Ovary (tissue), 9 donors: Measurements from ENCODE around the gene LAX1. TPM values are rescaled to one million over a fixed set of nuclear protein-coding genes. Genes with fewer than 3 reads are reported as not detected.

Source experiments
- DNase-seq, 5 donors: peaks; one replicate each; pipeline ENCODE4 v3.0.0-alpha.2; 2019 to 2020
- H3K27ac ChIP-seq, 2 donors: fragments of 200-600 bp; one replicate each; pipeline versions ENCODE4 v1.5.1 to v1.8.0; 2019 to 2022
- H3K27me3 ChIP-seq: fragments of 200-600 bp; one replicate; pipeline ENCODE4 v1.8.0; 2022
- H3K36me3 ChIP-seq: fragments of 200-600 bp; sonication (generic); one replicate; pipeline ENCODE4 v1.5.1; 2019
- H3K4me1 ChIP-seq: one replicate; pipeline ENCODE4 v1.8.1; 2013; ENCODE audit warnings: mild to moderate bottlenecking, moderate library complexity; ENCODE audit not compliant: insufficient read depth
- H3K4me3 ChIP-seq: fragments of 200-600 bp; sonication (generic); one replicate; pipeline ENCODE4 v1.5.1; 2017
- H3K9me3 ChIP-seq, 2 donors: fragments of 200-600 bp in 1 of 2; sonication (generic) in 1 of 2; one replicate each; pipeline versions ENCODE4 v1.5.1 to v1.8.1; 2013 to 2019; ENCODE audit warnings: mild to moderate bottlenecking in 1 of 2, moderate library complexity in 1 of 2
- CTCF ChIP-seq, 3 donors: fragments of 450-650 bp in 2 of 3; fragments of 200-600 bp in 1 of 3; IDR thresholded peaks; one replicate each; pipeline versions ENCODE4 v1.5.1 to v1.8.0; 2016 to 2022; ENCODE audit warnings: antibody characterized with exemption in 3 of 3, mild to moderate bottlenecking in 1 of 3
- EP300 ChIP-seq: sonication (generic); formaldehyde crosslinking; IDR thresholded peaks from one replicate; pipeline ENCODE4 v1.6.1; 2017; ENCODE audit warnings: antibody characterized with exemption
- POLR2A ChIP-seq: fragments of 450-650 bp; IDR thresholded peaks from one replicate; pipeline ENCODE4 v1.6.1; 2017; ENCODE audit warnings: antibody characterized with exemption, mild to moderate bottlenecking, moderate library complexity
- WGBS, 3 donors: extraction: QIAGEN DNeasy Blood & Tissue Kit in 1 of 3; methylation state at CpG; one replicate each; pipeline versions ENCODE4 v1.1.5 to v1.1.7; 2013 to 2017; 5-methylcytosine and 5-hydroxymethylcytosine counted together
- intact Hi-C, 4 donors: fragments of 100-400 bp; cut with DNase I; formaldehyde crosslinking; loops; one replicate each; pipeline versions ENCODE4 v1.11.0 to v1.15.1; 2022 to 2023
- polyA plus RNA-seq, 2 donors: library from polyadenylated mRNA; stranded (reverse); fragments of 200-250 nt in 1 of 2; fragments of 350-450 nt in 1 of 2; fragmentation: Illumina TruSeq in 1 of 2; extraction: RNeasy Lipid Tissue Mini Kit (QIAGEN cat#74804) in 1 of 2; gene quantifications; one replicate each; pipeline ENCODE4 v1.2.3, GENCODE V29; 2013 to 2014
- total RNA-seq, 7 donors: library from RNA; depleted of rRNA in 2 of 7; stranded (reverse); fragments of >200 nt in 2 of 7; fragmentation: NEBNext Ultra II Directional in 3 of 7; extraction: Animal tissue kit (Norgen Biotek cat#: 25700) in 3 of 7; gene quantifications; one replicate each; pipeline versions ENCODE4 v1.1.0 to v1.2.4, GENCODE V29; 2016 to 2023
- donor health status: DM: no; HTN: no; CAD: no; lungs with moderate emphysema.
- donor health status: DM: no; HTN: no; CAD: no.
- donor health status: Bipolar disorder and iron deficiency.
- donor health status: DM: yes; HTN: yes; CAD: no.
- donor health status: DM: no; HTN: no; CAD: no.
- donor health status: DM: yes; HTN: yes; CAD: no.

LAX1 gene
- total and polyA plus RNA-seq, 9 donors, result 0.11 to 1.2 (median 0.24) TPM; not detected in 1

DNA sequence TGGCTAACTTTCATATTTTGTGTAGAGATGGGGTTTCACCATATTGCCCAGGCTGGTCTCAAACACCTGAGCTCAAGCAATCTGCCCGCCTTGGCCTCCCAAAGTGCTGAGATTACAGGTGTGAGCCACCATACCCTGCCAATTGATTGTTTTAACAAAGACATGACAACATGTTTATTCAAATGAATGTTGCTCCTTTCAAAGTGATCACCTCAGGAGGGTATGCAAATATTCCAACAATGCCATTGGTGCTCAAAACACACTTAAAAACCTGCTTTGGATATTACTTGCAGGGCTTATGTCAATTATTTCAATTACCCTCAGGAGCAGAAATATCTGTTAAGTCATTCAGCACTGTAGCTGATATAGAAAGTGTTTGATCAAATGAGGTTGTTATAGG lies 7.9 kb downstream of the LAX1 start:
- no peaks in the 10 kb centered on the region for H3K27me3 ChIP-seq
- DNase-seq, result no peak
- WGBS, 3 donors, result 95 to 100% (median 98%) methylated on average over 1 of the region's 1 CpG
- no peak overlapping the region for H3K27ac ChIP-seq
- no peak for TF ChIP-seq CTCF (IDR thresholded peaks at IDR 0.05)
- TF ChIP-seq POLR2A, result no peak
- no peak for TF ChIP-seq EP300
- H3K4me1 ChIP-seq, result no peaks in the 10 kb centered on the region
- H3K4me3 ChIP-seq, result no peak overlapping the region
- no peaks in the 10 kb centered on the region for H3K9me3 ChIP-seq
- intact Hi-C loops, result no loop called here
- no peaks in the 10 kb centered on the region for H3K36me3 ChIP-seq

DNA sequence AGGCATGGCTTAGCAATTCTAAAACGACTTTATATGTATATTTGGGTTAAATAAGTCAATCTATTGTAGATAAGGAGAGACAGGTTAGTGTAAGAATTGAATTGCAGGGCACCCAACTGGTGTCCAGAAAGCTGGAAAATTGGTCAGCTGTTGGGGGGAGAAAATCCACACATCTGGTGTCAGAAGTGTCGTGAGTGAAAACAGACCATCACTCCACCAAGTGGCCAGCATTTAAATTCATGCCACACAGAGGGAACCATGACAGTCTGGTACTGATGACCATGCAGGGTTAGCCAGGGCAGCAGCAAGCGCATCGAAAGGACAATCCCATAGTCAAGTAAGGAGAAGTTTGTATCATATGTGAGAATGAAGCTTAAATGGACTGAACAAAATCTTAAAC lies 11.7 kb downstream of the LAX1 start:
- no peaks in the 10 kb centered on the region for H3K36me3 ChIP-seq
- no peaks in the 10 kb centered on the region for H3K9me3 ChIP-seq
- TF ChIP-seq EP300 (no peak), CTCF (IDR thresholded peaks at IDR 0.05) (no peak), POLR2A (no peak)
- H3K27me3 ChIP-seq, result no peaks in the 10 kb centered on the region
- no peak for DNase-seq
- intact Hi-C loops, result no loop called here
- no peak overlapping the region for H3K27ac ChIP-seq
- H3K4me1 ChIP-seq, result no peaks in the 10 kb centered on the region
- no peak overlapping the region for H3K4me3 ChIP-seq
- 52 to 61% (median 53%) methylated on average over 4 of the region's 4 CpGs for WGBS, 3 donors

GRCh38 chr1:203777596-203777995 lies 12.6 kb downstream of the LAX1 start:
- WGBS, 3 donors, result 60 to 78% (median 67%) methylated on average over 3 of the region's 3 CpGs
- H3K27me3 ChIP-seq, result no peaks in the 10 kb centered on the region
- H3K27ac ChIP-seq, result no peak overlapping the region
- intact Hi-C loops, result no loop called here
- no peaks in the 10 kb centered on the region for H3K36me3 ChIP-seq
- DNase-seq, result no peak
- H3K4me3 ChIP-seq, result no peak overlapping the region
- H3K9me3 ChIP-seq, result no peaks in the 10 kb centered on the region
- no peaks in the 10 kb centered on the region for H3K4me1 ChIP-seq
- TF ChIP-seq POLR2A (no peak), CTCF (IDR thresholded peaks at IDR 0.05) (no peak), EP300 (no peak)

DNA sequence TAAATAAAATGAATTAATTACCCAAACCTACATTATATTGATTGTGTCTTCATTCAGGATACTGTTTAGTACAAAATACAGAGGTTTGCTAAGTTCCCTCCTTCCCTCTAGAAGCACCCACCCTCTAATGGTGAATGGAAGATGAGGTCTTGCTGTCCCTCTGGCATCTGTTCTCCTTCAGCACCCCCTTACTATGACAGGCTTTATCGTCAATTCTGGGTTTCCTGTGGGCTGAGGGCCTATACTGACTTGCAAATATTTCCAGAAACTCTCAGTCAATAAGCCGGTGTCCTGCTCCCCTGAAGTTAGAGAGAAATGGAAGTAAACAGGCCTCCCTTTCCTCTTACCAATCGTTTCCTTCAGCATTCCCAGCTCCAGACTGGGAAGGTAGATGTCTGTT lies 13.2 kb downstream of the LAX1 start:
- Histone ChIP-seq H3K27me3 (no peaks in the 10 kb centered on the region), H3K4me1 (no peaks in the 10 kb centered on the region), H3K36me3 (no peaks in the 10 kb centered on the region), H3K4me3 (no peak overlapping the region), H3K27ac (no peak overlapping the region), H3K9me3 (no peaks in the 10 kb centered on the region)
- TF ChIP-seq POLR2A (no peak), EP300 (no peak), CTCF (IDR thresholded peaks at IDR 0.05) (no peak)
- WGBS, 3 donors, result 66 to 73% (median 71%) methylated on average over 3 of the region's 3 CpGs
- DNase-seq, result no peak
- intact Hi-C loops, result no loop called here

GRCh38 chr1:203778789-203779188 lies 13.8 kb downstream of the LAX1 start:
- no peaks in the 10 kb centered on the region for H3K27me3 ChIP-seq
- H3K27ac ChIP-seq, result no peak overlapping the region
- WGBS, 3 donors, result 79 to 85% (median 84%) methylated on average over 4 of the region's 4 CpGs
- no peak for TF ChIP-seq EP300
- TF ChIP-seq POLR2A, result no peak
- TF ChIP-seq CTCF (IDR thresholded peaks at IDR 0.05), result no peak
- H3K9me3 ChIP-seq, result no peaks in the 10 kb centered on the region
- no peak for DNase-seq
- no peaks in the 10 kb centered on the region for H3K36me3 ChIP-seq
- intact Hi-C loops, result no loop called here
- H3K4me3 ChIP-seq, result no peak overlapping the region
- no peaks in the 10 kb centered on the region for H3K4me1 ChIP-seq
